A549 (cell line): ENCODE data around the gene ADAMTS16. TPM values are rescaled to one million over a fixed set of nuclear protein-coding genes. Genes with fewer than 3 reads are reported as not detected.

Experiments
- ATAC-seq, 2 experiments: fragments of 200-7000 bp in 1 of 2; fragments of >200 bp in 1 of 2; cut with Nextera tagmentation in 1 of 2; cut with Tn5 transposase in 1 of 2; 3 replicates each; pipeline versions ENCODE4 v1.8.0 to v1.9.1; 2018 to 2020; ENCODE audit warnings: mild to moderate bottlenecking in 1 of 2, moderate library complexity in 1 of 2
- CTCF ChIA-PET: fragments of 300-600 bp; sonication (Branson Sonifier 250); formaldehyde crosslinking; extraction: SDS; loops from one replicate; lab custom pipeline; 2021; ENCODE audit warnings: antibody characterized with exemption, inconsistent platforms; lab: Yijun Ruan, JAX
- POLR2A ChIA-PET: fragments of 350-600 bp; formaldehyde crosslinking; extraction: SDS; loops from one replicate; lab custom pipeline; 2021; ENCODE audit warnings: antibody characterized with exemption, inconsistent platforms; lab: Yijun Ruan, JAX
- DNase-seq, 2 experiments: peaks; one replicate each; pipeline versions ENCODE4 v3.0.0 to v3.0.0-alpha.2; 2011 to 2016; ENCODE audit warnings: low read depth in 1 of 2, low spot score in 1 of 2
- FAIRE-seq: peaks from 2 replicates; lab custom pipeline; 2011; peaks lifted over from hg19 to GRCh38; lab: Jason Lieb, UNC
- H3K27ac ChIP-seq, 2 experiments: fragments of >200 bp; sonication (Bioruptor Twin); formaldehyde crosslinking; 3 replicates each; pipeline ENCODE4 v1.5.1; 2016 to 2017
- H3K4me1 ChIP-seq: fragments of >200 bp; sonication (Bioruptor Twin); formaldehyde crosslinking; 3 replicates; pipeline ENCODE4 v1.6.1; 2016
- H3K4me2 ChIP-seq: fragments of >200 bp; sonication (Bioruptor Twin); formaldehyde crosslinking; 3 replicates; pipeline ENCODE4 v1.6.1; 2016
- H3K4me3 ChIP-seq: fragments of >200 bp; sonication (Bioruptor Twin); formaldehyde crosslinking; 3 replicates; pipeline ENCODE4 v1.5.1; 2016
- H3K9me3 ChIP-seq: fragments of >200 bp; sonication (Bioruptor Twin); formaldehyde crosslinking; 3 replicates; pipeline ENCODE4 v1.6.1; 2016
- ATOH8 ChIP-seq: fragments of 250-450 bp; sonication (Bioruptor Pico); IDR thresholded peaks from 2 replicates; pipeline ENCODE4 v1.5.0; 2020; ENCODE audit warnings: low read depth, mild to moderate bottlenecking, moderate library complexity
- BHLHE40 ChIP-seq: IDR thresholded peaks from 2 replicates; pipeline ENCODE4 v1.6.1; 2012; ENCODE audit warnings: low read depth, low read length, inconsistent platforms
- CBX2 ChIP-seq: fragments of 200-600 bp; sonication (generic); IDR thresholded peaks from 2 replicates; pipeline ENCODE4 v1.6.1; 2016; ENCODE audit warnings: low read depth, mild to moderate bottlenecking, borderline replicate concordance
- CEBPB ChIP-seq, 2 experiments: fragments of >200 bp in 1 of 2; sonication (Bioruptor Twin) in 1 of 2; formaldehyde crosslinking in 1 of 2; IDR thresholded peaks; 2 replicates each; pipeline ENCODE4 v1.6.1; 2012 to 2016
- CHD2 ChIP-seq: fragments of 150-350 bp; IDR thresholded peaks from 2 replicates; pipeline ENCODE4 v1.6.1; 2014; ENCODE audit warnings: low read length; ENCODE audit not compliant: partially characterized antibody
- CHD4 ChIP-seq: fragments of 200-600 bp; sonication (generic); IDR thresholded peaks from 2 replicates; pipeline ENCODE4 v1.6.1; 2016; ENCODE audit warnings: antibody characterized with exemption, mild to moderate bottlenecking, borderline replicate concordance
- EHF ChIP-seq: fragments of 250-450 bp; sonication (Bioruptor Pico); IDR thresholded peaks from 2 replicates; pipeline ENCODE4 v1.5.0; 2020; ENCODE audit warnings: mild to moderate bottlenecking
- EP300 ChIP-seq, 2 experiments: fragments of >200 bp; sonication (Bioruptor Twin); formaldehyde crosslinking; IDR thresholded peaks; 2 replicates in 1 of 2; 3 replicates in 1 of 2; pipeline ENCODE4 v1.6.1; 2016 to 2017
- FOSL2 ChIP-seq, 2 experiments: fragments of 450-650 bp in 1 of 2; fragments of >200 bp in 1 of 2; sonication (Bioruptor Twin) in 1 of 2; formaldehyde crosslinking; IDR thresholded peaks; 2 replicates each; pipeline versions ENCODE4 v1.5.0 to v1.6.1; 2016 to 2020; ENCODE audit warnings: mild to moderate bottlenecking in 1 of 2, moderate library complexity in 1 of 2
- GATA3 ChIP-seq: IDR thresholded peaks from 2 replicates; pipeline ENCODE4 v1.6.1; 2012; ENCODE audit warnings: borderline replicate concordance
- HES2 ChIP-seq: fragments of >200 bp; sonication (Bioruptor Twin); formaldehyde crosslinking; IDR thresholded peaks from 2 replicates; pipeline ENCODE4 v1.6.1; 2016
- HEYL ChIP-seq: fragments of 250-450 bp; sonication (Bioruptor Pico); IDR thresholded peaks from 2 replicates; pipeline ENCODE4 v1.8.0; 2021; ENCODE audit warnings: mild to moderate bottlenecking, moderate library complexity
- JUN ChIP-seq, 2 experiments: fragments of >200 bp; sonication (Bioruptor Twin); formaldehyde crosslinking; IDR thresholded peaks; 2 replicates in 1 of 2; 3 replicates in 1 of 2; pipeline ENCODE4 v1.6.1; 2016 to 2017
- KDM1A ChIP-seq: fragments of 200-600 bp; sonication (generic); IDR thresholded peaks from 2 replicates; pipeline ENCODE4 v1.6.1; 2016; ENCODE audit warnings: low read depth, mild to moderate bottlenecking
- KDM5A ChIP-seq: fragments of 200-600 bp; sonication (generic); IDR thresholded peaks from 2 replicates; pipeline ENCODE4 v1.6.1; 2016; ENCODE audit warnings: antibody characterized with exemption, mild to moderate bottlenecking
- MAFK ChIP-seq: fragments of 450-650 bp; IDR thresholded peaks from 2 replicates; pipeline ENCODE4 v1.6.1; 2014; ENCODE audit not compliant: partially characterized antibody
- MAX ChIP-seq: IDR thresholded peaks from 2 replicates; pipeline ENCODE4 v1.6.1; 2012
- MAZ ChIP-seq: fragments of 150-350 bp; IDR thresholded peaks from 2 replicates; pipeline ENCODE4 v1.6.1; 2014; ENCODE audit warnings: antibody characterized with exemption, low read depth, low read length, borderline replicate concordance
- MYC ChIP-seq: IDR thresholded peaks from 2 replicates; pipeline ENCODE4 v1.6.1; 2012; ENCODE audit warnings: mild to moderate bottlenecking, inconsistent platforms, low read length, improper control_type of control experiment, borderline replicate concordance
- NPAS2 ChIP-seq: fragments of 250-450 bp; sonication (Bioruptor Pico); IDR thresholded peaks from 2 replicates; pipeline ENCODE4 v1.8.0; 2022; ENCODE audit warnings: mild to moderate bottlenecking, moderate library complexity, borderline replicate concordance
- PHF8 ChIP-seq: fragments of 200-600 bp; sonication (generic); IDR thresholded peaks from 2 replicates; pipeline ENCODE4 v1.6.1; 2016; ENCODE audit warnings: low read depth, mild to moderate bottlenecking, antibody characterized with exemption, moderate library complexity, borderline replicate concordance
- POLR2A ChIP-seq: IDR thresholded peaks from 2 replicates; pipeline ENCODE4 v1.6.1; 2012; ENCODE audit warnings: mild to moderate bottlenecking, low read length
- RARB ChIP-seq: fragments of 250-450 bp; sonication (Bioruptor Pico); IDR thresholded peaks from 2 replicates; pipeline ENCODE4 v1.8.0; 2021; ENCODE audit warnings: mild to moderate bottlenecking, moderate library complexity
- SMC3 ChIP-seq: fragments of >200 bp; sonication (Bioruptor Twin); formaldehyde crosslinking; IDR thresholded peaks from 3 replicates; pipeline ENCODE4 v1.6.1; 2018; ENCODE audit warnings: inconsistent platforms
- SREBF2 ChIP-seq: fragments of 450-650 bp; IDR thresholded peaks from 2 replicates; pipeline ENCODE4 v1.6.1; 2014; ENCODE audit warnings: mild to moderate bottlenecking, moderate library complexity
- TP53 ChIP-seq: fragments of 250-450 bp; sonication (Bioruptor Pico); IDR thresholded peaks from 2 replicates; pipeline ENCODE4 v1.5.0; 2021; ENCODE audit warnings: mild to moderate bottlenecking, moderate library complexity
- USF2 ChIP-seq: fragments of 450-650 bp; IDR thresholded peaks from 2 replicates; pipeline ENCODE4 v1.6.1; 2014; ENCODE audit warnings: antibody characterized with exemption
- ZC3H11A ChIP-seq: fragments of 450-650 bp; IDR thresholded peaks from 2 replicates; pipeline ENCODE4 v1.6.1; 2014; ENCODE audit warnings: antibody characterized with exemption, mild to moderate bottlenecking
- WGBS: methylation state at CpG from one replicate; pipeline ENCODE4 v1.1.6; 2017; ENCODE audit errors: missing lambda C conversion rate; 5-methylcytosine and 5-hydroxymethylcytosine counted together
- polyA plus RNA-seq, 4 experiments: library from polyadenylated mRNA; depleted of rRNA in 3 of 4; stranded (reverse); fragments of >200 nt; fragmentation: RNase III in 1 of 4; extraction: RNeasy Plus Mini Kit Qiagen cat#74134 plus additional on column Dnase treatment in 1 of 4; gene quantifications; 2 replicates in 3 of 4; 3 replicates in 1 of 4; pipeline ENCODE4 v1.2.3, GENCODE V29; 2011 to 2017
- TF ChIP-seq, protein P1 (sequence below): fragments of 250-450 bp; sonication (Bioruptor Pico); IDR thresholded peaks from 2 replicates; pipeline ENCODE4 v1.5.0; 2021; ENCODE audit warnings: mild to moderate bottlenecking, moderate library complexity, borderline replicate concordance
- TF ChIP-seq, protein P2 (sequence below): fragments of >200 bp; sonication (Bioruptor Twin); formaldehyde crosslinking; IDR thresholded peaks from 3 replicates; pipeline ENCODE4 v1.6.1; 2016
- TF ChIP-seq, protein P3 (sequence below): fragments of 150-350 bp; IDR thresholded peaks from 2 replicates; pipeline ENCODE4 v1.6.1; 2014; ENCODE audit warnings: low read depth, mild to moderate bottlenecking, low read length

ADAMTS16 gene
- polyA plus RNA-seq, 2 of the 4 experiments (the other 2 are of a cell fraction), result 0.71 to 1.0 TPM

DNA sequence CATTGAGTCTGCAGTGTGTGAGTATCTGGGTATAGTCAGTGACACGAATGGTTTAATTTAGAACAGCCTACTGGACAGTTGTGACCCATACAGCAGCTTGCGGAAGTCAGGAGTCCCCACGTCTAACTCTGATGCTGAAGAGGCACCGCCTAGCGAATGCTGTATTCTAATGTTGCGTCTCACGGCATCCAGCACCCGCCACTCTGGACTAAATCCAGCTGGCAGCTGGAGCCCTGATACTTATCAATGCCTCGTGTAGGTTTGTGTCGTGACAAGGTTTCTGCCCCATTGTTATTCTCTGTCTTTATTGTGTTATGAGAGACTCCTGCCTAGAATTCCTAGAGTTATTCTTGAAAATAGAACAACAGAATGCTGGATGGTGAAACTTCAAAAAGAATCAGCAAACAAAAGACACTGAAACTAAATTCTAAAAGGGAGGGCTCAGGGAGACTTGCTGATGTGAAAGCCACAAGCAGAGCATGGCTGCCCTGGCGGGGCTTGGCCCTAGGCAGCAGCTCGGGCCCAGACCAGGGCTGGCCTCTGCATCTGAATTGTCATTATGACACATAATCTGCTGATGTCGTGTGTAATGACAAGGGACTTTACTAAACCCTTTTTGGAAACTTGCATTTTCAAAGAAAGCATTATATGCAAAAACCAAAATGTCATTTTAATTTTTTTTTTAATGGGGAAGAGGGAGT, 158.9 kb downstream of the ADAMTS16 start:
- DNase-seq, result no peak
- WGBS, result 74% methylated on average over 13 of the region's 13 CpGs
- FAIRE-seq, result no peak
- no peak for ATAC-seq
- CTCF ChIA-PET, result no interaction called here
- H3K4me2 ChIP-seq, result no peak overlapping the region
- POLR2A ChIA-PET, result no interaction called here
- no peak for TF ChIP-seq KDM1A
- TF ChIP-seq HEYL (CRISPR knock-in tag), result no peak
- TF ChIP-seq, protein P1, sequence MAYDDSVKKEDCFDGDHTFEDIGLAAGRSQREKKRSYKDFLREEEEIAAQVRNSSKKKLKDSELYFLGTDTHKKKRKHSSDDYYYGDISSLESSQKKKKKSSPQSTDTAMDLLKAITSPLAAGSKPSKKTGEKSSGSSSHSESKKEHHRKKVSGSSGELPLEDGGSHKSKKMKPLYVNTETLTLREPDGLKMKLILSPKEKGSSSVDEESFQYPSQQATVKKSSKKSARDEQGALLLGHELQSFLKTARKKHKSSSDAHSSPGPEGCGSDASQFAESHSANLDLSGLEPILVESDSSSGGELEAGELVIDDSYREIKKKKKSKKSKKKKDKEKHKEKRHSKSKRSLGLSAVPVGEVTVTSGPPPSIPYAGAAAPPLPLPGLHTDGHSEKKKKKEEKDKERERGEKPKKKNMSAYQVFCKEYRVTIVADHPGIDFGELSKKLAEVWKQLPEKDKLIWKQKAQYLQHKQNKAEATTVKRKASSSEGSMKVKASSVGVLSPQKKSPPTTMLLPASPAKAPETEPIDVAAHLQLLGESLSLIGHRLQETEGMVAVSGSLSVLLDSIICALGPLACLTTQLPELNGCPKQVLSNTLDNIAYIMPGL (CRISPR knock-in tag), result no peak
- no peak for TF ChIP-seq CEBPB (IDR thresholded peaks at IDR 0.05)
- no peak for TF ChIP-seq SMC3
- no peak for TF ChIP-seq JUN (IDR thresholded peaks at IDR 0.05)
- TF ChIP-seq CBX2, result no peak
- no peak for TF ChIP-seq FOSL2 (IDR thresholded peaks at IDR 0.05)
- no peak for TF ChIP-seq FOSL2 (CRISPR knock-in tag; IDR thresholded peaks at IDR 0.05)
- TF ChIP-seq CHD4, result no peak
- no peak for TF ChIP-seq MYC
- no peak for TF ChIP-seq USF2
- no peak for TF ChIP-seq ATOH8 (CRISPR knock-in tag)
- no peak for TF ChIP-seq POLR2A
- no peak for TF ChIP-seq HES2
- TF ChIP-seq SREBF2, result no peak
- no peak for TF ChIP-seq KDM5A
- no peak for TF ChIP-seq BHLHE40
- TF ChIP-seq PHF8, result no peak
- TF ChIP-seq NPAS2 (CRISPR knock-in tag), result no peak
- no peaks in the 10 kb centered on the region for H3K4me1 ChIP-seq
- H3K4me3 ChIP-seq, result no peak overlapping the region
- H3K9me3 ChIP-seq, result peaks cover 7% of the 10 kb centered on the region; the same call in 2 of the 3 replicates
- no peak overlapping the region for H3K27ac ChIP-seq

- DNase-seq (no peak), ATAC-seq (no peak), FAIRE-seq (no peak)
- Histone ChIP-seq H3K4me3 (no peak overlapping the region), H3K4me1 (no peaks in the 10 kb centered on the region), H3K4me2 (no peak overlapping the region), H3K27ac (no peak overlapping the region), H3K9me3 (peaks cover 7% of the 10 kb centered on the region; the same call in 1 of the 3 replicates)
- no peak for TF ChIP-seq CHD2
- no peak for TF ChIP-seq ZC3H11A
- TF ChIP-seq HEYL (CRISPR knock-in tag), result no peak
- no peak for TF ChIP-seq RARB (CRISPR knock-in tag)
- TF ChIP-seq MAZ, result no peak
- no peak for TF ChIP-seq SMC3
- no peak for TF ChIP-seq SREBF2
- TF ChIP-seq GATA3, result no peak
- TF ChIP-seq MAFK, result no peak
- TF ChIP-seq KDM1A, result no peak
- TF ChIP-seq TP53 (CRISPR knock-in tag), result no peak
- TF ChIP-seq EHF, result no peak
- no peak for TF ChIP-seq NPAS2 (CRISPR knock-in tag)
- TF ChIP-seq, protein P2, sequence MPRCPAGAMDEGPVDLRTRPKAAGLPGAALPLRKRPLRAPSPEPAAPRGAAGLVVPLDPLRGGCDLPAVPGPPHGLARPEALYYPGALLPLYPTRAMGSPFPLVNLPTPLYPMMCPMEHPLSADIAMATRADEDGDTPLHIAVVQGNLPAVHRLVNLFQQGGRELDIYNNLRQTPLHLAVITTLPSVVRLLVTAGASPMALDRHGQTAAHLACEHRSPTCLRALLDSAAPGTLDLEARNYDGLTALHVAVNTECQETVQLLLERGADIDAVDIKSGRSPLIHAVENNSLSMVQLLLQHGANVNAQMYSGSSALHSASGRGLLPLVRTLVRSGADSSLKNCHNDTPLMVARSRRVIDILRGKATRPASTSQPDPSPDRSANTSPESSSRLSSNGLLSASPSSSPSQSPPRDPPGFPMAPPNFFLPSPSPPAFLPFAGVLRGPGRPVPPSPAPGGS, result no peak
- no peak for TF ChIP-seq MAX
- TF ChIP-seq EP300 (IDR thresholded peaks at IDR 0.05), result no peak
- TF ChIP-seq, protein P3, sequence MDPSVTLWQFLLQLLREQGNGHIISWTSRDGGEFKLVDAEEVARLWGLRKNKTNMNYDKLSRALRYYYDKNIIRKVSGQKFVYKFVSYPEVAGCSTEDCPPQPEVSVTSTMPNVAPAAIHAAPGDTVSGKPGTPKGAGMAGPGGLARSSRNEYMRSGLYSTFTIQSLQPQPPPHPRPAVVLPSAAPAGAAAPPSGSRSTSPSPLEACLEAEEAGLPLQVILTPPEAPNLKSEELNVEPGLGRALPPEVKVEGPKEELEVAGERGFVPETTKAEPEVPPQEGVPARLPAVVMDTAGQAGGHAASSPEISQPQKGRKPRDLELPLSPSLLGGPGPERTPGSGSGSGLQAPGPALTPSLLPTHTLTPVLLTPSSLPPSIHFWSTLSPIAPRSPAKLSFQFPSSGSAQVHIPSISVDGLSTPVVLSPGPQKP, result no peak
- ChIA-PET POLR2A (no interaction called here), CTCF (interaction anchor here (0.9 kb wide), 1 partner anchor 33 kb away, joined by 3 read pairs; no protein-coding TSS in a partner anchor)
- WGBS, result 28% methylated on average over 3 of the region's 3 CpGs
These were observed 161.0 kb downstream of the ADAMTS16 start for GRCh38 chr5:5301176-5301575.
